Activated CD8-positive, alpha-beta memory T cell treated with anti-CD3 and anti-CD28 coated beads for 48 hours (primary cell): ENCODE measurements around the gene ISG20.
"Not testable (repeated sequence)": the region's sequence is repeated elsewhere in the genome, so short reads cannot be mapped to it uniquely, and the experiment has no call there.

Source experiments
- DNase-seq, 3 experiments: peaks; one replicate each; pipeline ENCODE4 v3.0.0-alpha.2; 2020; ENCODE audit warnings: low read depth in 2 of 3, low spot score in 2 of 3

Gene ISG20

GRCh38 chr15:88618686-88619085 is 20.1 kb upstream of the ISG20 start:
- DNase-seq: no peak

DNA sequence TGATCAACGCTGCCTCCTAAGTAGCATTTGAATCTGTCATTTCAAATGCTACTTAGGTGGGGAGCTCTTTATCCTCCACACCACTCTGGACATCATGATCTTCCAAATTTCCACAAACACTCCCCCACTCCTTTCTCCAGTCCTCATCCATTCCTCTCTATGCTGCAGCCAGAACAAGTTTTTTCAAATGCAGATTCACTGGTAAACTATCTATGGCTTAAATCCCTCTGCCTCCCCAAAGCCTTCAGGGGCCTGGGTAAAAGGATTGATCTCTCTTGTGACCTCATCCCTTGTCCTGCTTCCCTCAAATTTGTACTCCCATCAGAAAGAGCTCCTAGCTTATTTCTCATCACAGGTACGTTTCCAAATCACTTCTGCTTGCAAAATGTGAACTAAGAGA is 19.0 kb upstream of the ISG20 start:
- no peak for DNase-seq

DNA sequence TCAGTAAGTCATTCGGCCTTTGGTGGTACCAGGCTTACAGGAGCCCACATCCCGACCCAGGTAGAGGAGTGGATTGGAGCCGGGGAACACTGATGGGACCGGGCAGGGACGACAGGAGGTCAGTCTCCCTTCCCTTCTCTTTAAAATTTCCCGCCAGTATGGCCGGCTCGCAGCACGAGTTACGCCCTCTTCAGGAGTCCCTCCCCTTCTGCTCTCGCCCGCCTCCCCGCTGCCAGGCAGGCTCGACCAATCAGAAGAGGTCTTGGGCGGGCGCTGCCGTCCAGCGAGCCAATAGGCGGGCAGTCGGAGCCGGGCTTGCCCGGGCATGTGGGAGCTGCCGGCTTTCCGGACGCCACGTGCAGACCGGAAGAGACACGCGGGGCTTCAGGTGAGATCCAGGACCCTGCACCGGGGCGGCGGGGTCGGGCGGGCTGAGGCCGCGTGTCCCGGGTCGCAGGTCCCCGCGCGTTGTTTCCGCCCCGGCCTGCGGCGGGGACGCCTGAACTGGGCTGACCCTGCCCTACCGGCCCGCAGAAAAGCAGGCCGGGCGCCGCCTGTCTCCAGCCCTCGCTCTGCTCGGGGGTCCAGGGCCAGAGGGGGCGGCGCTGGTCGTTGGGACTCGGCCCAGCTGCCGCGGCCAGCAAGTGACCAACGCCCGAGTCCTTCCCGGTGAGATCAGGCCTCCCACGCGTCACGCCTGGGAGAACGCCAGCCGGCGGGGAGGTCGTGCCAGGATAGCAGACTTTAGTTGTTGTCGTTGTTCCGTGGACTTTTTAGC is 17.6 kb upstream of the ISG20 start, which contains the start of gene AEN:
AEN (plus strand) TSS at position 346 of the 778 bp plus-strand sequence. CDS start 4,870 bp downstream, outside the sequence.
- DNase-seq: peak in 2 of 3 experiments; percentile 77 to 92

DNA sequence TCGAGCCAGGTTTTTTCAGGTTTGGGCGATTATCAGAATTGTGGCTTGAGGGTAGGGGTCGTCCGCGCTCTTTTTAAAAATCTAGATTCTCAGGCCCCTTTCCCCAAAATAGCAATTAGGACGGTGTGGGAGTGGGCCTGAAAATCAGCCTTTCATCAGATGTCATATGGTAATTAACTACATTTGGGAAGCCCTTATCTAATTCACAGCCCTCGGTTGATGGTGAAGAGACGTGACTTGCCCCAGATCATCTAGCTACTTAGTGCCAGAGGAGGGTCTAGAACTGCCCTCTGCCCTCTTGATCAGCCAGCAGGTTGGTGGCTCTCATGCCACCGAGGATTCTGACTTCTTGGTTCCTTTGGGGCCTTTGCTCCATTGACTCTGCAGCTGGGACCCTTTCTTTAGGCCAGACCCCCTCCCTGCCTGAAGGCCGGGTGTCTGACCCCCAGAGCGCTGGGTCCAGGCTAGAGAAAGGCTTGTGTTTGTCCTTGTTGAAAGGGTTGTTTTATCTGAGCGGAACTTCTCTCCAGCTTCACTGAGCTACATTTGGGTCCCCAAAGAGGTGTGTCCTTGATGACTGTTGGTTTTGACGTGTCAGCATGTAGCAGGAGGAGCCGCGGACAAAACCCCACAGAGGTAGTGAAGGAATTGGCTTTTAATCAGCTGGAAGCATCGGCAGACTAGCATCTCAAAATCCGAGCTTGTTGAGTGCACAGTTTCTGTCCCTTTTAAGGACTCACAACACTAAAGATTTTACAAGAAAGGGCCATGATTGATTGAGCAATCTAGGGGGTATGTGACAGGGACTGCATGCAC is 16.8 kb upstream of the ISG20 start:
- DNase-seq: no peak

DNA sequence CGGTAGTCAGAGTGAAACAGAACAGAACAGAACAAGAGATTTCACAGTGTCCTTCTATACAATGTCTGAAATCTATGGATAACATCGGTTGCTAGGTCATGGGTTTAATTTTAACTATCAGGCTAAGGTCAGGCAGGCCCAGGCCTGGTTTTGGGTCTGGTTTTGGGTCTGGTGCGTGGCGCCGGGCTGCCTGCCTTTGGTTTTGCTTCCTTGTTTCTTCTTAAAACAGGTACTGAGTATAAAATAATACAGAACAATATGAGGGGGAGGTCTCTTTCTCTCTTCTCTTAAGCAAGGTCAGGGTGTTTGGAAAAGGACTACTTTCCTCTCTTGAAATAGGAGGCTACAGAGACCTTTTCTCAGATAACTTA is 16.2 kb upstream of the ISG20 start:
- no peak for DNase-seq

- no peak for DNase-seq
Observed at GRCh38 chr15:88623061-88623460, 15.8 kb upstream of the ISG20 start.

- DNase-seq: no peak
Observed at GRCh38 chr15:88623632-88624031, 15.2 kb upstream of the ISG20 start.

- DNase-seq: no peak
Observed at GRCh38 chr15:88624156-88624970, 14.5 kb upstream of the ISG20 start.

DNA sequence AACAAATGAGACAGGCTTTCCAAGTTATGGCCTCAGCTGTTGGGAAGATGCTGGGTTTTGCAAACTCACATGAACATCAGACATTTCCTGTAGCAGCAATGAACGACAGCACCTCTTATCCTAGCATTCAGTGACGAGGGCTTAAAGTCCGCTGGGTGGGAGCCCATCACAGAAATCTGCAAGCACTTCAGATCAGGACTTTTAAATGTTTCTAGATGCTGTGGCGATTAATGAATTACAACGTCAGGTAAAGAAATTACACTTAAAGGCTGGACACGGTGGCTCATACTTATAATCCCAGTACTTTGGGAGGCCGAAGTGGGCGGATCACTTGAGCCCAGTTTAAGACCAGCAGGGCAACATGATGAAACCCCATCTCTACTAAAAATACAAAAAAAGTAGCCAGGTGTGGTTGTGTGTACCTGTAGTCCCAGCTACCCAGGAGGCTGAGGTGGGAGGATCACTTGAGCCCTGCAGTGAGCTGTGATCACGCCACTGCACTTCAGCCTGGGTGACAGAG is 13.8 kb upstream of the ISG20 start:
- DNase-seq: no peak

- no peak for DNase-seq
Observed at GRCh38 chr15:88625943-88626741, 12.7 kb upstream of the ISG20 start.

DNA sequence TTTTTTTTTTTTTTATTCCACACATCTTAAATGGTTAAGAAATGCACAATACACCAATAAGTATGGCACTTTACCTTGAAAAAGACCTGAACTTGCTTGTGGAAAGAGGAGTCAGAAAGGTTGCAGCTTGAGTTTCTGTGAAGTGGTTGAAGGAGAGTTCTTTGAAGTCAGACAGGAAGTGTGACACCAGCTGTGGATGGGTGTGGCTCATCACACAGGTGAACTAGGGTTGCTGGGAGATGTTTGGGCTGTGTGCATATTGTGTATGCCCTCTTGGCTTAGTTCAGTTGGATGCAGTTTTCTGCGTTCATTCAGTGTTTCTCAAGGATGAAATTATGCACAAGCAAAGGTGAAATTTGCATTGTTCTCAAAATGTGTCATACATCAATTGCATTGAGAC is 11.4 kb upstream of the ISG20 start:
- DNase-seq: no peak

DNA sequence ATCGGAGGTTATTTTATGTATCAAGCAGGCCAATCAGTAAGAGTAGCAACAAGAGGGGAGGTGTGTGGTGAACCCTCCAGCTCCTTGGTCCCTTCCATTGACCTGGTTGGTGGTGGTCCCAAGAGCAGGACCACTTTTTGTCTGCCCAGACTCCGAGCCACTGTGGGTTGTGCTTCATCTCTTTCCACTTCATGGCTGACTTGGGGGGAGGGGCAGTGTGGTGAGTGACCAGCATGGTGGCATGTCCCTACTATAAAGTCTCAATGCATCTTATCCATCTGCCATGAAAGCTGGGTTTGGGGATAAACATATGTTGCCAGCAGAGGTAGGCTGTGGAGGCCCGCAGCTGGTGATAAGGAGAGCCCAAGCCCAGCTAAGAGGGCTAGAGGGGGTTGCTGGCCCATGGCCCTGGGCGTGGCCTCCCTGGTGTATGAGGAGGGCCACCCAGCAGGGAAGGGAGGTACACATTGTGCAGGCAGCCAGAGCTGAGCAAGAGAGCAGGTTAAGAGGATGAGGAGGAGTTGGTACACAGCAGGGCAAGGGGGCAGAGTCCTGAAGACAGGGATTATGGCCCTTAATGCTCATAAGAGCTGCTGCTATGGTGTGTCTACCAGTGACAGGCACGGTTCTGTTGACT is 10.7 kb upstream of the ISG20 start:
- DNase-seq: no peak

DNA sequence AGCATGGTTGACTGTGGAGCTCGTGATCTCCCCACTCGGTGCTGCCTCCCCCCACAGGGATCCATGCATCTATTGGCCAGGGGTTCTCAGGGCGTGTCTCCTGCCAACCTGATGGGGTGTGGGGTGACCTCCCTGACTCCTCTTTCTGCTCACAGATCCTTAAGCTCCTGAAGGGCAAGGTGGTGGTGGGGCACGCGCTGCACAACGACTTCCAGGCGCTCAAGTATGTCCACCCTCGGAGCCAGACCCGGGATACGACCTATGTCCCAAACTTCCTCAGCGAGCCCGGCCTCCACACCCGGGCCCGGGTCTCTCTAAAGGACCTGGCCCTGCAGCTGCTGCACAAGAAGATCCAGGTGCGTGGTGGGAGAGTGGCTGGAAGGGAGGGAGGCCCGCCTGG is 9.7 kb upstream of the ISG20 start:
- no peak for DNase-seq

DNA sequence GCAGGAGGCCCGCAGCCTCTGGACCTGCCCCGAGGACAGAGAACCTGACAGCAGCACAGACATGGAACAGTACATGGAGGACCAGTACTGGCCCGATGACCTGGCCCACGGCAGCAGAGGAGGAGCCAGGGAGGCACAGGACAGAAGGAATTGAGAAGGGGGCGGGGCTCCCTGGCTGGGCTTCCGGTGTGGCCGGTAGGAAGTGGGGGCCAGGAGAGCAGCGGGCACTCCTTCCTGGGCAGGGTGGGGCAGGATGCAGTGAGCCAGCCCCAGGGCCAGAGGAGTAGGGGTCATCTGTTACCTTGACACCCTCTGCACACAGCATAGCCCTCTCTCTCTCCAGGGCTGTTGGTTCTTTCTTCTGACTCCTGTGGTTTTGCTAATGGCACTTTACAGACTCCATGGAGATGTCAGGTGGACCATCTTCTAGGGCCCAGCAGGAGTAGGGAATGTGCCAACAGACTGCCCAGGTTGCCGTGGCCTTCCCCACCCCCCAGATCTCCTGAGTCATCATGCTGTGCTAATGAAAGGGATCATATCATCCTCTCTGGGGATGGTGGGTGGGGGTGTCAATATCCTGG is 8.6 kb upstream of the ISG20 start:
- no peak for DNase-seq

DNA sequence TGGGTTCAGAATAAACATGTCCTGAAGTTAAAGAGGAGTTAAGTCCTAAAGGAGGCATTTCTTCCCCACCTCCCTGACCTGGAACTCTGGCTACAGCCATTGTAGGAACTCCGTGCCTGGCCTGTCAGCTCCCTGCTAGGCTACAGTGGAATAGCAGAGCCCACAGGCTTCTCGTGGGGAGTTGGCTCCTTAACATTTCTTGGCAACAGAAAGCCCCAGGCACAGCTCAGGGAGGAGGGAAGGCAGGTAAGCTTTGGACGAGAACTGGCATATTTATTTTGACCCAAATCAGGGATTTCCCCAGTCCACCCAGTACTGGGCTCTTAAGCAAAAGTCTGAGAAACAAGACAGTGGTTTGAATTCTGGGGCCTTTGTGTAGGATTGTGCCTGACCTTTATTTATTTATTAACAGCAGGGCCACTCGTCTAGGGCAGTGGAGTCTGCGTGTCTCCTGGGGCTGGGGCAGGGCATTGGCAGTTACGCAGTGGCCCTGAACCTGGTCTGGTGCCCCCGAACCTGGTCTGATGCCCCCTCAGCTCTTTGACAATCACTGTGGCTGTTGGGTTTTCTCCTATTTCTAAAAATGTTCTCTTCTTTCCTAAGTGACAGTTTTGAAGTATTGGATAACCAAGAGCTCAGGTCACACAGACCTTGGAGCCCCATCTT is 7.9 kb upstream of the ISG20 start:
- DNase-seq: no peak

- no peak for DNase-seq
Observed at GRCh38 chr15:88631464-88632028, 7.3 kb upstream of the ISG20 start.

DNA sequence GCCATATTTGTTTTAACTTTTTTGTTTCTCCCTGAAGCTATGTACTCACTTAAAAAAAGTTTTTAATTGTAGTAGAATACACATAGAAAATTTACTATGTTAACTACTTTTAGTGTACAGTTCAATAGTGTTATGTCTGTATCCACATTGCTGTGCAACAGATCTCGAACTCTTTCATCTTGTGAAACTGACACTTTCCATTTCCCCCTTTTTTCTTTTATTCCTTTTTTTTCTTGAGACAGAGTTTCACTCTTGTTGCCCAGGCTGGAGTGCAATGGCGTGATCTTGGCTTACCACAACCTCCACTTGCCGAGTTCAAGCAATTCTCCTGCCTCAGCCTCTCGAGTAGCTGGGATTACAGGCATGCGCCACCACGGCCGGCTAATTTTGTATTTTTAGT is 6.0 kb upstream of the ISG20 start:
- not testable (repeated sequence) for DNase-seq

DNA sequence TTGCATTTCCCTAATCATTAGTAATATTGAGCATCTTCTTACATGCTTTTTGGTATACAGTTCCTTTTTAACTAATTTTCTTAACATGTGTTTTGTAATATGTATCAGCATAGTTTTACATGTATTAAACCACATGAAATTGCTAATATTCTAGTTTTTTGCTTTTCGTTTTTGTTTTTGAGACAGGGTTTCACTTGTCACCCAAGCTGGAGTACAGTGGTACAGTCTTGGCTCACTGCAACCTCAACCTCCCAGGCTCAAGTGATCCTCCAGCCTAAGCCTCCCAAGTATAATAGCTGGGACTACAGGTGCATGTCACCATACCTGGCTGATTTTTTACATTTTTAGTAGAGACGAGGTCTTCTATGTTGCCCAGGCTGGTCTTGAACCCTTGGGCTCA is 4.4 kb upstream of the ISG20 start:
- no peak for DNase-seq

DNA sequence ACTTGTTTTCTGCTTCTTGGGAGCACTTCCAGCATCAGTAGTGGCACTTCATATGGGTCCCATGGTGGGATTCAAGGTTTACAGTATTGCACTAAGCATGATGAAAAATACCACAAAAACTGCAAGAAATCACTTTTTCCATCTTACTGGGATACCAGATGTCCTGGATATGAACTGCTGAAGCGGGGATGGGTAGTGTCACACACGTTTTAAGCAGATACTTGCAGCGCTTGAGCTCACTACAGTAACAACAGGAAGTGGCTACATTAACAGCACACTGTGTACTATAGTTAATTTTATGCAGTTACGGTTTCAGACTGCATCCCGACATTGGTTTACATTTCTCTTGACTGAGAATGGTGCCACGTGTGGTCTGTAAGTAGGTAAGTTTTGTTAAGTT is 3.5 kb upstream of the ISG20 start:
- no peak for DNase-seq
